SIG-M5 treated with dmso at 0.1 percent for 504 hours (cell line): ENCODE data around the gene SETD7.
"Not testable (repeated sequence)": the region's sequence is repeated elsewhere in the genome, so short reads cannot be mapped to it uniquely, and the experiment has no call there.

Source experiments
- DNase-seq: peaks from one replicate; lab custom pipeline; 2025; ENCODE audit not compliant: unreplicated experiment; lab: John Stamatoyannopoulos, UW

Gene SETD7

GRCh38 chr4:139470295-139470694 is 85.7 kb downstream of the SETD7 start:
- DNase-seq = no peak

DNA sequence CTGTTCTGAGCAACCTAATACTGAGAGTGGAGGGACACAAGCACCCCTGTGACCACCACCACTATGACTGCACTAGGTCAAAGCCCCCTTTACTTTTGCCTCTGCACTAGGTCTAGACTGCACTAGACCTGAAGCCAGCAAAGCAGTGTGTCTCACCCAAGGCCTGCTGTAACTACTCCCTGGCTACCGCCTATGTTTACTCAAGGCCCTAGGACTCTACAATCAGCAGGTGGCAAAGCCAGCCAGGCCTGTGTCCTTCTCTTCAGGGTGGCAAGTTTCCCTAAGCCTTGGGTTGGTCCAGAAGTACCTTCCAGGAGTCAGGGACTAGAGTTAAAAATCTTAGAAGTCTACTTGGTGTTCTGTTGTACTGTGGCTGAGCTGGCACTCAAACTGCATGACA is 86.2 kb downstream of the SETD7 start:
- no peak for DNase-seq

GRCh38 chr4:139469216-139469615 is 86.8 kb downstream of the SETD7 start:
- DNase-seq = no peak

DNA sequence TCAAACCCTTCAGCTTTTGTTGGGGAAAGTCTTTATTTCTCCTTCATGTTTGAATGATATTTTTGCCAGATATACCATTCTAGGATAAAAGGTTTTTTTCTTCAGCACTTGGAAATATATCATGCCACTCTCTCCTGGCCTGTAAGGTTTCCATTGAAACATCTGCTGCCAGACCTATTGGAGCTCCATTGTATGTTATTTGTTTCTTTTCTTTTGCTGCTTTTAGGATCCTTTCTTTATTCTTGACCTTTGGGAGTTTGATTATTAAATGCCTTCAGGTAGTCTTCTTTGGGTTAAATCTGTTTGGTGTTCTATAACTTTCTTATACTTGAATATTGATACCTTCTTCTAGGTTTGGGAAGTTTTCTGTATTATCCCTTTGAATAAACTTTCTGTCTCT is 87.3 kb downstream of the SETD7 start:
- DNase-seq = not testable (repeated sequence)

GRCh38 chr4:139465922-139466321 is 90.1 kb downstream of the SETD7 start:
- no peak for DNase-seq

GRCh38 chr4:139464512-139464911 is 91.5 kb downstream of the SETD7 start:
- DNase-seq = not testable (repeated sequence)

GRCh38 chr4:139461022-139461628 is 94.9 kb downstream of the SETD7 start:
- no peak for DNase-seq

DNA sequence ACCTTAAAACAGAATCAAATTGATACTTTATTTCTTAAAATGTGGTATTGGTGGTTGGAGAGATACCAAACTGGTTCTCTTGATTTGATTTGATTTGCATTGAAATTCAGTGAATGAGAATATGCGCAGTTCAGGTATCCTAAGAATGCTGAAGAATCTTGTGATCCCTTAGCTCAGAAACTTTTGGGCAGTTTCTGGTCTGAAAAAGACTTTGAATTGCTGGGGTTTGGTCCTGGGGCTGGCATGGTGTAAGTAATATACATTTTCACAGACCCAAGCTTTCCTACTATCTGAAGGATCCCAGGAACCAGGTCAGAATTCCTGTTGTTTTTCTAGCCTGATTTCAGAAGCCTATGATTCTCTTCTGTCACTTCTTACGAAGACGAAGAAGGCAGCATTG is 95.5 kb downstream of the SETD7 start:
- DNase-seq = no peak

- no peak for DNase-seq
Measured at GRCh38 chr4:139458999-139459398, 97.0 kb downstream of the SETD7 start.

- DNase-seq = no peak
Measured at GRCh38 chr4:139458543-139458942, 97.5 kb downstream of the SETD7 start.

DNA sequence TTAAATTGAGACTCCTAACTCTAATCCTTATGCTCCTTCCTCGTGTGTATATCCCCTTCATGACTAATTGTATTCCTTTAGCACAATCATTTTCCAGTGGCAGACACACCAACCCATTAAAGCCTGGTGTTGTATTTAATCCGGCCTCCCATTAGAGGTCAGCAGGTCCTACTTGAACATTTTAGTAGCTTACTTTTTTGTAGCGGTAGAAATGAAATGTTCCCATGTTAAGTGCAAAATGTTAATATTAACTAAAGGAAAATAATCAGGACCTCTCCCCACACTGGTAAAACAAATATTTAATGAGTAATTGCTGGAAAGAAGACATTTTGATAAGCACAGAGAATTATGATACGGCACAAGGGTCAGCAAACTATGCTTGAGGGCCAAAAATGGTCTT is 98.7 kb downstream of the SETD7 start:
- no peak for DNase-seq

GRCh38 chr4:139455126-139455538 is 100.9 kb downstream of the SETD7 start:
- no peak for DNase-seq

GRCh38 chr4:139454111-139455045 is 101.6 kb downstream of the SETD7 start, which contains the start of gene RAB33B:
RAB33B (plus strand) TSS chr4:139454121; CDS start chr4:139454196, 75 bp downstream.
- DNase-seq = peak; percentile 24

GRCh38 chr4:139453371-139454110 is 102.5 kb downstream of the SETD7 start:
- peak; percentile 92 for DNase-seq

GRCh38 chr4:139453041-139453370 is 103.0 kb downstream of the SETD7 start:
- peak; percentile 86 for DNase-seq

DNA sequence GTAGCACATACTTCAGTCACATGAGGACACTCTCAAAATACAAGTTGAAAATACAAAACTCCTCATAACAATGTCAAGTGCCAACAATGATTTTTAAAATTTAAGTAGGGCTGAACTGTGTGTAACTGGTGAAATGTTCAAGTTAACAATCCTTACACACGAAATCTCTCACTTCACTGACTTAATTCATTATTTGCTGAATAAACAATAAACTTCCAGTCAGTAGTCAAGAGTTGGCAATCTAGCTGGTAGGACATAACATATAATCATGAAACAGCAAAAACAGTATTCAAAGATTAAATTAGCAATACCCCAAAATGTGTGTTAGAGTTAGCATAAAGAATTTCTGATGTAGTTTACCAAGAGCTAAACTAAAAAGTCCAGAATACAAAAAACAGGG is 104.0 kb downstream of the SETD7 start:
- no peak for DNase-seq

DNA sequence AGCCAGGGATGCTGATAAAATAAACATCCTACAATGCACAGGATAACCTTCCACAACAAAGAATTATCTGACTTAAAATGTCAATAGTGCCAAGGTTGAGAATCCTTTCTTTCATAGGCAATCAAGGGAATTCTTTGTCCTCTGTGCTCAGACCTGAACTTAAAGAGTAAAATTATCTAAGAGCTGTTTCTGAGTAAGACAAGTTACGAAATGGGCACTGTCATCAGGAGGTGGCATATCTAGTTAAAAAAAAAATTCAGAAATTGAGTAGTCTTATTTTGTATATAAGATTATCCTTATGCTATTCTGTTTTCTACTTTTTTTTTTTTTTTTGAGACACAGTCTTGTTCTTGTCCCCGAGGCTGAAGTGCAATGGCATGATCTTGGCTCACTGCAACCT is 105.4 kb downstream of the SETD7 start:
- DNase-seq = no peak

DNA sequence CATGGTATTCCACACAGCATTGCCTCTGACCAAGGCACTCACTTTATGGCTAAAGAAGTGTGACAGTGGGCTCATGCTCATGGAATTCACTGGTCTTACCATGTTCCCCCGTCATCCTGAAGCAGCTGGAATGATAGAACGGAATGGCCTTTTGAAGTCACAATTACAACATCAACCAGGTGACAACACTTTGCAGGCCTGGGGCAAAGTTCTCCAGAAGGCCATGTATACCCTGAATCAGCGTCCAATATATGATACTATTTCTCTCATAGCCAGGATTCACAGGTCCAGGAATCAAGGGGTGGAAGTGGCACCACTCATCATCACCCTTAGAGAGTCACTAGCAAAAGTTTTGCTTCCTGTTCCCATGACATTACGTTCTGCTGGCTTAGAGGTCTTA is 108.9 kb downstream of the SETD7 start:
- not testable (repeated sequence) for DNase-seq
